Measurements from ENCODE around the gene SAMD13. TPM values are rescaled to one million over a fixed set of nuclear protein-coding genes. Genes with fewer than 3 reads are reported as not detected.
"Not testable (repeated sequence)": the region's sequence is repeated elsewhere in the genome, so short reads cannot be mapped to it uniquely, and the experiment has no call there.

Gene SAMD13
- total RNA-seq, 1 donor from 2014 or later, result 1.5 TPM

DNA sequence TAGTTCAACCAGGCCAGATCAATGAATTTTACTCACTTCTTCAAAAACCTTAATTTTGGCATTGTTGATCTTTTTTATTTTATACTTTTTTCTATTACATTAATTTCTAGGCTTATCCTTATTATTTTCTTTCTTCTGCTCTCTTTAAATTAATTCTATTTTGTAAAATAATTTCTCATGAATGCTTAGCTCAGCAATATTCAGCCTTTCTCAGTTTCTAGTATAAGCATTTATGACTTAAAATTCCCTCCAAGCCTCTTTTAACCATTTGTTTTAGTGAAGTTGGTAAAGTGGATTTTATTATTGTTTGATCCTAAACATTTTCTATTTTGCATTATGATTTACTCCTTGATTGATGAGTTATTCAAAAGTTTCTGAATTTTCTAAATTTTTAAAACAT lies 20.6 kb upstream of the SAMD13 start:
- DNase-seq (ENCODE audit: missing footprints) (no peak), ATAC-seq (no peak)
- intact Hi-C loops (cut with DNase I), result no loop called here

DNA sequence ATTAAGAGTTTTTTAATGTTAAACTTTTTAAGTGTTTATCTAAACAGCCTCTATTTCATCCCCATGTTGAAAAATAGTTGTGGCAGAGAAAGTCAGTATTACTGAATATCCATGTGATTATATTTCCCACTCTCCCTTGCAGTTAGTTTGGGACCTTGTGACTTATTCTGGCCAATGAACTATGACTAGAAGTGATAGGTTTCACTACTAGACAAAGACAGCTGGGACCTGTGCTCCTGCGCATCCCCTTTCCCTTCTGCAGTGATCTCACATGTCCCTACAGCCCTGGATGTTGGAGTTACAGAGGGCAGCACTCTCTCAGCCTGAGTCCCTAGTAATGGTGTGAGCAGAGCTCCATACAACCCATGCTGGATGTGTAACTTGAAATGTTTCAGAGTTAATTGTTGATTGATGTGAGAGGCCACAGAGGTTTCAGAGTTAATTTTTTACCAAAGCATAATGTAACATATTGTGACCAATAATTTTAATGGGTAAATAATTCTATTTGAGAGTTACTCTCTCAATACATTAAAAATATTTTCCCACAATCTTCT lies 18.7 kb upstream of the SAMD13 start:
- intact Hi-C loops (cut with DNase I), result no loop called here
- no peak for ATAC-seq
- no peak for DNase-seq (ENCODE audit: missing footprints)

DNA sequence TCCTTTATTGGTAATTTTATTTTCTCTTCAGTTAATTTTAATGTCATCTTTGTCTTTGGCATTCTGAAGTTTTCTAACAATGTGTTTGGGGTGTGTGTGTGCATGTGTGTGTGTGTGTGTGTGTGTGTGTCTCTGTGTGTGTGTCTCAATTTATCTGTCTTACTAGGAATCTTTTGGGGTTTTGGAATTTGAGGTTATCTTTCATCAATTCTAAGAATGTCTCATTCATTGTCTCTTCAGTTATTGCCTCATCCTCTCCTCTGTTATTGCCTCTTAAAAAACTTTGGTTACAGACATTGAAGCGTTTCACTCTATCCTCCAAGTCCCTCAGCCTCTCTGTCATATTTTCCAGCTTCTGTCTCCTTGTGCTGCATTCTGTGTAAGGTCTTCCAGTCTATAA lies 18.1 kb upstream of the SAMD13 start:
- no peak for DNase-seq (ENCODE audit: missing footprints)
- intact Hi-C loops (cut with DNase I), result no loop called here
- no peak for ATAC-seq

DNA sequence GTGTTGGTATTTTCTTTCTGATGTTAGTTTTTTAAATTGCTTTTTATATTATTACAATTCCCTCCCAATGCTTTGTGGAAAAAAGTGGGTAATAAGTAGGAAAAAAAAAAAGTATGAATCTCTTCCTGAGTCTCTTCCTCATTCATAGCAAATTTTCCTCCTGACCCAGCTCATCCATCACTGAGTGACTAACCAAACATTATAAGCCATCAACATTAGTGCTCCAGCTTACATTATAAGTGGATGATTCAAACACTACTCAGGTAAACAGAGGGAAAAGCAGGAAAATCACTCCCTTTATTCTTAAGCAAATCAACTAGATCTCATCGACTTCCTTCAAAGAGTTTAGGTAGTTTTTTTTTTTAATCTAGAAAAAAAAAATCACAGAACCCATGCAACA lies 15.4 kb upstream of the SAMD13 start:
- no peak for ATAC-seq
- intact Hi-C loops (cut with DNase I), result no loop called here
- DNase-seq (ENCODE audit: missing footprints), result no peak

DNA sequence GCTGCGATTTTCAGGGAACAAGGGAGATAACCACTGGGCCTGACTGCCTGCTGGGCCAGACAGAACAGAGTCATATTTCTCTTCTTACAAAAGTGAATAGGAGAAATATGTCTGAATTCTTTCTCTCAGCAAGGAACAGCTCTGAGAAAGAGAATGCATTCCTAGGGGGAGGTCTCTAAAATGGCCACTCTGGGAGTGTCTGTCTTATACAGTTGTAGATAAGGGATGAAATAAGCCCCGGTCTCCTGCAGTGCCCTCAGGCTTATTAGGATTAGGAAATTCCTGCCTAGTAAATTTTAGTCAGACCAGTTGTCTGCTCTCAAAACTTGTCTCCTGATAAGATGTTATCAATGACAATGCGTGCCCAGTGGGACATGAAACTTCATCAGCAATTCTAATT lies 14.1 kb upstream of the SAMD13 start:
- ATAC-seq; intact Hi-C loops (cut with DNase I); DNase-seq (ENCODE audit: missing footprints): not testable (repeated sequence)

DNA sequence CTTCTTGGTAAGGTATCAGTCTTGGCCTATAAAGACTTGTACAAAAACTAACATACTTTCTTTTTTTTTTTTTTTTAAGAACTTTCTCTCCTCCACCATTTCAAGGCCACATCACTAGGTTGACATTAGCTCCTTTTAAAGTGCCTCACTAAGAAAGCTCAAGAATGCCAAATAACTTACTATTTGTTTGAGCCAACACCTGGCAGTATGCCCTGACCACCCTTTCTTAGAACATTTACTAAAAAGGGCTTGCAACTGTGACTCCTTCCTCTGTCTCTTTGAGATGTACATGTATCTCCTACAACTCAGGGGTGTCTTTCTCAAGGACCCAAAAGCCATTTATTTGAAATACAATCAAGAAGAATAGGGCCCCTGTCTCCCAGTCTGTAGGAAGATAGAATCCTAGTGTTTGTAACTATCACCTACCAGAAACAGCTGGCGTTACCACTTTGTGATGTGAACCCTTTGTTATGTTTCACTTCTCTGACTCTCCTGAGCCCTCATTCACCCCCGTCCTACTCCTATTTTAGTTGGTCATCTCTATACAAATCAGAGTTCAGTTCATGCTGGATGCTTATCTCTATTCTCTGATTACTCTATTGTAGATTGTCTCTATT lies 12.2 kb upstream of the SAMD13 start:
- intact Hi-C loops (cut with DNase I), result no loop called here
- no peak for ATAC-seq
- no peak for DNase-seq (ENCODE audit: missing footprints)

DNA sequence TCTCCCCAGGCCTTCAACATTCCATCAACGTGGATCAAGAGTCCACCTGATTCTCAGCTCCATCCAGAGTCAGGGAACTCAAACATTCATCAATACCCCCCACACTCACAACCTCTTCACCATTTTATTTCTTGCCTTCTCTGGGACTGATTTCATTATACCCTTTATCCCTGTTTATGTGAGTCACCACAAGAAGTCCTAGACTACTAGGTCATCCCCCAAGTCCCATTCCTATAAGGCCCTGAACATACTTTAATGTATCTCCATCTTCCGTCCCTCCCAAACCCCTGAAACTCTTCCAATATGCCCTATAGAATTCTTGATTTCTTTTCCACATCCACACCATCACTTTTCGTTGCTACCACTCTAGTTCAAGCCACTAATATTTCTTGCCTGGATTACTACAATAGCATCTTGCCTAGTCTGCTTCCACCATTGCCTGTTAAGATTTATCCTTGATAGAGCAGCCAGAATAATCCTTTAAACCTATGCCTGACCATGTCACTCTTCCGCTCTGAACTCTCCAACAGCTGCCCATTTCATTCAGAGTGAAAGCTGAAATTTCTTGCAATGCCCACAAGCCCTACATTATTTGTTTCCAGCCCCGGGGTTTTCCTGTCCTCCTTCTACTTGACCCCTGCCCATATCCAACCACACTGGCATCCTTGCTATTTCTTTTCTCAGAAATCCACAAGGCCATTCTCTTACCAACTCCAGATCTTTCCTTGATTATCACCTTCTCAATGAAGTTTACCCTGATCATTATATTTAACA lies 9.4 kb upstream of the SAMD13 start:
- no peak for DNase-seq (ENCODE audit: missing footprints)
- ATAC-seq, result no peak
- intact Hi-C loops (cut with DNase I), result no loop called here

DNA sequence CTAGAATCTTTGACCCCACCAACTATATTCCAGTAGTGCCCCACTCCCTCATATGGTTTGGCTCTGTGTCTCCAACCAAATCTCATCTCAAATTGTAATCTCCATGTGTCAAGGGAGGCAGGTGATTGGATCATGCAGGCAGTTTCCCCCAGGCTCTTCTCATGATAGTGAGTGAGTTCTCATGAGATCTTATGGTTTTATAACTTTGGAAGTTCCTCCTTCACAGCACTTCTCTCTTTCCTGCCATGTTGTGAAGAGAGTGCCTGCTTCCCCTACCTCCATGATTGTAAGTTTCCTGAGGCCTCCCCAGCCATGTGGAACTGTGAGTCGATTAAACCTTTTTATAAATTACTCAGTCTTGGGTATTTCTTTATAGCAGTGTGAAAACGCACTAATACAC lies 7.7 kb upstream of the SAMD13 start:
- intact Hi-C loops (cut with DNase I), result no loop called here
- DNase-seq (ENCODE audit: missing footprints), result no peak

DNA sequence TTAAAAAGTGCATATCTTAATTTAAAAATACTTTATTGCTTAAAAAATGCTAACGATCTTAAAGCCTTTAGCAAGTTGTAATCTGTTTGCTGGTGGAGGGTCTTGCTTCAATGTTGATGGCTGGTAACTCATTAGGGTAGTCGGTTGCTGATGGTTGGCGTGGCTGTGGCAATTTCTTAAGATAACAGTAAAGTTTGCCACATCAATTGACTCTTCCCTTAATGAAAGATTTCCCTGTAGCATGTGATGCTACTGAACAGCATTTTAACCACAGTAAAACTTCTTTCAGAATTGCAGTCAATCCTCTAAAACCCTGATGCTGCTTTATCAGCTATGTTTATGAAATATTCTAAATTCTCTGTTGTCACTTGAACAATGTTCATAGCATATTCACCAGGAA lies 6.8 kb upstream of the SAMD13 start:
- no peak for DNase-seq (ENCODE audit: missing footprints)
- ATAC-seq, result no peak
- intact Hi-C loops (cut with DNase I), result no loop called here

More for the DNA sequence above, 7.7 kb upstream of the SAMD13 start:
- no peak for ATAC-seq

DNA sequence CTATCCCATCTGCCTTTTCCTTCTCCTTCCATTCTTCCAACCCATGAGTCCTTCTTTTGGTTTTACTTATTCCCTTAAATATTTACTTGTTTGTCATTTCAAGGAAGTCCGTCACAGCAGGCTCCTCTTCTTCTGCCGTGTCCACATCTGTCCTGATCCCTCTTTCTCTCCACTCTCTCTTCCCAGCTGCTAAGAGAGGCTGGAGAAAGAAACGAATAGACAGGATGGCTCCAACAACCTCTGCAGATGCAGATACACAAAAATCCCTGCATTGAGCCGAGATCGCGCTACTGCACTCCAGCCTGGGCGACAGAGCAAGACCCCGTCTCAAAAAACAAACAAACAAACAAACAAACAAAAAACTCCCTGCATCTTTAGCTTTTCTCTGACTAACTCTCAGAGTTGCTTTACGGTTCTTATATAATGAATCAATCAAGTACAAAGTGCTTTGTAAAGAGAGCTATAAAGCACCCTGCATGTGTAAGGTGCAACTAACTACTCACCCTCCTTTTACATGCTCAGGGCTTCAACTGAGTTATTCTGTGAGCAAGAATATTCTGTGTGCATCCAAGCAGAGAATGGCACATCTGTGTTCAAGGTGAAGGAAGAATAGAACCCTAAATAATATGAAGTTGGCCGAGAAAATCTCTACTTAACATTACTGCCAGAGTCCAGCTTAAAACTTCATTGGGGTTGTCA lies 3.8 kb upstream of the SAMD13 start:
- DNase-seq (ENCODE audit: missing footprints) (no peak), ATAC-seq (no peak)
- intact Hi-C loops (cut with DNase I), result loop anchor here (2.0 kb wide), 1 partner anchor 211 kb away; no protein-coding TSS in a partner anchor

DNA sequence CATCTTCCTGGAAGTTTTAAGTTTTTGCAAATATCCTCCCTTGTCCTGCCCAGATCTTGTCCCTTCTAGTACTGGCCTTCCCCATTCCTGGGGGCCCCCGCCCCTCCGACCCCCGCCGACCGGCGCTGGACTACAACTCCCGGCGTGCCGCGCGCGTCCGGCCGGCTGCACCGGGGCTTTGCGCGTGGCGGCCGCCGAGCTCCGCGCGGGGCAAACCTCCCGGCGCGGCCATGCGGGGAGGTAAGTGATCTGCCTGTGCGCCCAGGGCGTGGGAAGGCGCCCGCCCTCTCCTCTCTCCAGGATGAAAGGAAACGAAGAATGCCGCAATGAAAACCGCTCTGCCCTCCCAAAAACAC lies 3.2 kb upstream of the SAMD13 start:
- intact Hi-C loops (cut with DNase I), result loop anchor here (2.0 kb wide), 1 partner anchor 210 kb away; no protein-coding TSS in a partner anchor
- peak; percentile 81 for DNase-seq (ENCODE audit: missing footprints)
- ATAC-seq, result peak; percentile 90

DNA sequence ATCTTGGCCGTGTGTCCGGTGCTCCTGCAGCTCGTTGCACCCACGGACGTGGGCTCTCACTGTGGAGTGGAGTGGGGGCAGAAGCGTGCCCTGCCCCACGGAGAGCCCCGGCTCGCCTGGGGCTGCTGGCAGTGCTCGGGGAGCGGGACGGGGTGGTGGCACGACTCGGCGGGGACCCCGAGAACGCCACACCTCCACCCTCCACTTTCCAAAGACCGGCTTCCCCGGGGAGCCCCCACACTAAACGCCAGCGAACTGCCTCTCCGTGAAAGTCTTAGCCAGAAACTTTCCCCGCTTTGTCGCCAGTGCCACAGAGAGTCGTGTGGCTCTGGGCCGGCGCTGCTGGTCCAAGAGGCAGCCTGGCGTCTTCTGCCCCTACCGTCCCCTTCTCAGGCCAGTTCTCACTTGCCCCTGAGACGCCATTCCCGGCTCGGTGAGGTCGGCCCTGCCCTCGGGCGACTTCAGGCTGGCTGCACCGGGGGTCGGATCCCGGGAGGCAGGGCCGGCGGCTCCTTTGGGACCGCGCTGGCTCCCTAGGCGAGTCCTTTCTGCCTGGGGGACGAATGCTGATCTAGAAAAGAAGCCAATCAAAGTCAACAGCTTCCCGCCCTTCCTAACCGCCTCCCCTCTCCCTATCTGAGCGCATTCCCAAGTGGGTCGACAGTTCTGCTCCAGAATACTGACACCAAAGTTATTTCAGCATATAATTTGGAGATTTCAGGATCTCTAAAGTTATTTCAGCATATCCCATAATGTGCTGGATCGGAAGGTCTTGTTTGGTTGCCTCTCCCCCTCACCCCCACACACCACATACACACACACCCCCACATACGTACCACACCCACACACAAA lies 2.6 kb upstream of the SAMD13 start:
- intact Hi-C loops (cut with DNase I), result loop anchor here (2.0 kb wide), 1 partner anchor 210 kb away; no protein-coding TSS in a partner anchor
- DNase-seq (ENCODE audit: missing footprints), result peak; percentile 71

DNA sequence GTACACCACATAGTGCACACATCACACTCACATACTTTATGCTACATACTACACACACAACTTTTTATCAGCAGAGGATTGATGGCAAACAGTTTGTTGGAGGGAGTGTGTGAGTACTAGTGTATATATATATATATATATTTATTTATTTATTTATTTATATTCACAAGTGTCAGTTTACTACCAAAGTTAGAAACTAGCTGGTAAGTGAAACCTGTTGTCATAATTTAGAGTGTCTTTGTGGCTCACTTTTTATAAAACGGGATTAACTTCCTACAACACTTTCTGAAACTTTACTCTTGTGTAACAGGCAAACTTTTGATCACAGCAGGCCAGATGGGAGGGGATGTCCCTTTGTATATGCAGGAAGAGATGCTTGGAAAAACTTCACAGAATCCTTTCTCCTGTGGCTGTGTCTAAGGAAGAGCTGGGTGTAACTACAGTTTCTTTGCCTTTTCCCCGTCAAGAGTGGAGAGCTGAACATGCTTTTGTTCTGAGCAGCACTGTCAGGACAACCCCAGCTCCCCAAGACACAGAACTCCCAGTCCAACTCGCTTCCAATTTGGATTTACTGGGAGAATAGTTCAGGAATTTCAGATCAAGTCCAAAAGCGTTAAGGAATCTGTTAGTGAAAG lies 1.9 kb upstream of the SAMD13 start:
- no peak for DNase-seq (ENCODE audit: missing footprints)
- ATAC-seq, result no peak
- intact Hi-C loops (cut with DNase I), result loop anchor here (2.0 to 5.0 kb wide), 2 partner anchors 78 to 209 kb away; no protein-coding TSS in a partner anchor

More for the DNA sequence above, 2.6 kb upstream of the SAMD13 start:
- peak; percentile 60 for ATAC-seq

DNA sequence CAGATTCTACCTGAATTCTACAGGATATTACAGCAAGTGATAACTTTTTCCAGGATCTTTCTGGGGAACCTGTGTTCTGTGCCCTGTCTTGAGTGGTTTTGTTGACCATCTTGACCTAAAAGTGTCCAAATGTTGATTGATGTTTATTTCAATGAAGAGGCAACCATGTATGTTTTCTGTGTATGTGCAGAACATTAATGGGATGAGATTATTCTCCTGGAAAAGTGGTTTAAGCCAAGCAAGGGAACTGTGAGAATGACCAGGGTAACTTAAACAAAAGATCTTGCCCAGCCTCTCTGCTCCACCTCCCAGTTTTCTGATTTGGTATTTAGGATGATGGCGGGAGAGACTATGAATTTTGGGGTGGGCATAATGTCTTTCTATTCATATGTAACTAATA lies 1.0 kb upstream of the SAMD13 start:
- DNase-seq (ENCODE audit: missing footprints) (no peak), ATAC-seq (no peak)
- intact Hi-C loops (cut with DNase I), result loop anchor here (5.0 kb wide), 1 partner anchor 77 kb away; no protein-coding TSS in a partner anchor

DNA sequence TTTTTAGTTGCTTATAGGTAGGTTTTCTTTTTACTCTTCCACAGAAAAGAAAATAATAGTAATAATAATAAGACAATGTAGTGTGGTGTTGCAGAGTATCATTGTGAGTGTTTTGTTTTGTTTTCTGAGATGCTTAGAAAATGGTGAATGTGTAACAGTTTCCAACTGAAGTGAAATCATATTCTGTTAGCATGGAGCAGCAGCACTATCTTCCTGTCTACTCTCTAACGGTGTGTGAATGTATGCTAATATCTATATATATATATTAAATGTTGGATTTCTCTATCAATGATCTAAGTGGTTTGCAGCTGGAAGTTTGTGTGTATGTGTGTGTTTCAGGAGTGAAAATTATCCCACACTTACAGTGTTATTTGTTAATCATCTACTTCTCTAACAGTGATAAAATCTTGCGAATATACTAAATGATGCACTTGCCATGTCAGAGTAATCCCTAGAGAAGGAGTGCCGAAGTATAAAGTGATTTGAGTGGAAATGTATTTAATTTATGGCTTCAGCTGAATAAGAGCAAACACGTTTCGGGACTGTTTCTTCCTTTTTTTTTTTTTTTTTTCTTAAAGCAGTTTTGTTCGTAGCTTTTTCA lies 377 bp downstream of the SAMD13 start:
- intact Hi-C loops (cut with DNase I), result loop anchor here (5.0 kb wide), 1 partner anchor 75 kb away; no protein-coding TSS in a partner anchor
- no peak for DNase-seq (ENCODE audit: missing footprints)
- no peak for ATAC-seq

DNA sequence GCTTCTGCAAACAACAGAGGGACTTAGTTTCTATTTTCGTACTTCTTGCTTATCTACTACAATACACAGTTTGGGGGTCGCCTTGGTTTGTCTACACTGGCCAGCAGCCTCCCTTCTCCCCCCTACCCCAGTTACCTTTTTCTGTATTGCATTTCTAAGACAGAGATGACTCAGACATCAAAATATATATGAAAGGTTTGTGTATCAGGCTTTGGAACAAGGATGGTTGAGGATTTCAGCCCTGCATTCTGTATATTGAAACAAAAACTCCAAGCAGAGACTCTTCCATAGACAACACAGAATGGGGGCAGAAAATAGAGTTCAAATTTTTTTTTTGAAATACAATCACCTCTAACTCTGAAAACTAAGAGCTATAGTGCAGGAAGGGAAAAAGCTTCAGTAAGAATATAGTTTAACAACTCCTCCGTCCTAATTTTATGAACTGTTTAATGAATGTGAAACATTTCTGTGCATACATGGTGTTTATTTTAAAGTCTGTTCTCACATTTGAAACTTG lies 1.9 kb downstream of the SAMD13 start:
- intact Hi-C loops (cut with DNase I), result loop anchor here (5.0 kb wide), 1 partner anchor 74 kb away; no protein-coding TSS in a partner anchor
- ATAC-seq (no peak), DNase-seq (ENCODE audit: missing footprints) (no peak)

DNA sequence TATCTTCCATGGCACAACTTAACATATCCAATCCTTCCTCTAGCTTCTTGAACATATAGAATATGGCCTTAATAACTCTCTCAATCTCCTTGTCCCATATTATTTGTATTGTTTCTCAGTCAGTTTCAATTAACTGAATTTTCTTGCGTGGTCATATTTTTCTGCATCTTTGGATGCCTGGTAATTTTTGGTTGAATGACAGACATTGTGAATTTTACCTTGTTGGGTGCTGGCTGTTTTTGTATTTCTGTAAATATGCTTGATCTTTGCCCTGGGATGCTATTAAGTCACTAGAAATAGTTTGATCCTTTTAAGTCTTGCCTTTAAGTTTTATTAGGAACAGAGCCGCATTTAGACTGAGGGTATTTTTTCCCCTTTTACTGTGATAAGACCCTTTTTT lies 5.9 kb downstream of the SAMD13 start:
- ATAC-seq, result no peak
- intact Hi-C loops (cut with DNase I), result no loop called here
- DNase-seq (ENCODE audit: missing footprints), result no peak
